ENCODE data around the gene ATP6V0A4.

DNA sequence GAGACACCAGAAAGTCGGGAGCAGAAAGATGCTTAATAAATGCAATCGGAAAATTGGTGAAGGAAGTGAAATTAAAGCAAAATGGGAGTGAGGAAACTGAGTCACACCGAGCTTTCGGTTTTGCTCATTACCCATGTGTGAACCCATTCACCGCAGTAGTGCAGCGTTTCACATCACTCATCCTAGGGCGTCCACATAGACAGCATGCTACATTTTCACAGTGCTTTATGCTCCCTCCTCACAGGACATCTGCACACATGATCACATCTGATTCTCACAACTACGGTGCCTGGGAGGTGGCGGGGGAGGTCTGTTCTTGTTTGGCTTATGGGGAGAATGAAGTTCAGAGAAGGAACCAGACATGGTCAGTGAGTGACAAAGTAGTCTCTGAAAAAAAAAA is 36.6 kb upstream of the ATP6V0A4 start:
- TF ChIP-seq, protein P1, sequence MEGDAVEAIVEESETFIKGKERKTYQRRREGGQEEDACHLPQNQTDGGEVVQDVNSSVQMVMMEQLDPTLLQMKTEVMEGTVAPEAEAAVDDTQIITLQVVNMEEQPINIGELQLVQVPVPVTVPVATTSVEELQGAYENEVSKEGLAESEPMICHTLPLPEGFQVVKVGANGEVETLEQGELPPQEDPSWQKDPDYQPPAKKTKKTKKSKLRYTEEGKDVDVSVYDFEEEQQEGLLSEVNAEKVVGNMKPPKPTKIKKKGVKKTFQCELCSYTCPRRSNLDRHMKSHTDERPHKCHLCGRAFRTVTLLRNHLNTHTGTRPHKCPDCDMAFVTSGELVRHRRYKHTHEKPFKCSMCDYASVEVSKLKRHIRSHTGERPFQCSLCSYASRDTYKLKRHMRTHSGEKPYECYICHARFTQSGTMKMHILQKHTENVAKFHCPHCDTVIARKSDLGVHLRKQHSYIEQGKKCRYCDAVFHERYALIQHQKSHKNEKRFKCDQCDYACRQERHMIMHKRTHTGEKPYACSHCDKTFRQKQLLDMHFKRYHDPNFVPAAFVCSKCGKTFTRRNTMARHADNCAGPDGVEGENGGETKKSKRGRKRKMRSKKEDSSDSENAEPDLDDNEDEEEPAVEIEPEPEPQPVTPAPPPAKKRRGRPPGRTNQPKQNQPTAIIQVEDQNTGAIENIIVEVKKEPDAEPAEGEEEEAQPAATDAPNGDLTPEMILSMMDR (conservative IDR thresholded peaks at IDR 0.05; ENCODE audit: low read depth, low read length): no peak
- no peak for TF ChIP-seq EZH2 (IDR thresholded peaks at IDR 0.05; ENCODE audit: borderline replicate concordance, low read depth, low read length, poor library complexity, severe bottlenecking)

Measured in A673 (cell line).